Lower leg skin (tissue), 3 donors: ENCODE results near the gene MYO1H.

Experiments used
- CTCF ChIP-seq, 3 donors: fragments of 450-650 bp; IDR thresholded peaks; one replicate each; pipeline ENCODE4 v1.5.1; 2016; ENCODE audit warnings: antibody characterized with exemption in 3 of 3, mild to moderate bottlenecking in 3 of 3, moderate library complexity in 2 of 3
- POLR2A ChIP-seq, 2 donors: fragments of 450-650 bp; IDR thresholded peaks; one replicate each; pipeline ENCODE4 v1.6.1; 2016 to 2017; ENCODE audit warnings: antibody characterized with exemption in 2 of 2, mild to moderate bottlenecking in 1 of 2, moderate library complexity in 1 of 2

GRCh38 chr12:109301643-109302168 lies 46.0 kb upstream of the MYO1H start:
- TF ChIP-seq POLR2A (IDR thresholded peaks at IDR 0.05), result no peak
- no peak for TF ChIP-seq CTCF (IDR thresholded peaks at IDR 0.05)
